Body of pancreas (tissue), 4 donors: ENCODE results near the gene DGCR6L.

Experiments used
- POLR2A ChIP-seq, 3 donors: fragments of 450-650 bp; IDR thresholded peaks; one replicate each; pipeline ENCODE4 v1.6.1; 2016; ENCODE audit warnings: antibody characterized with exemption in 3 of 3, mild to moderate bottlenecking in 2 of 3
- TF ChIP-seq, protein P1 (sequence below), 7 experiments: fragments of 450-650 bp in 4 of 7; fragments of 200-600 bp in 3 of 7; sonication (generic) in 3 of 7; IDR thresholded peaks; one replicate each; pipeline ENCODE4 v1.5.1; 2016 to 2019; ENCODE audit warnings: antibody characterized with exemption in 7 of 7

DNA sequence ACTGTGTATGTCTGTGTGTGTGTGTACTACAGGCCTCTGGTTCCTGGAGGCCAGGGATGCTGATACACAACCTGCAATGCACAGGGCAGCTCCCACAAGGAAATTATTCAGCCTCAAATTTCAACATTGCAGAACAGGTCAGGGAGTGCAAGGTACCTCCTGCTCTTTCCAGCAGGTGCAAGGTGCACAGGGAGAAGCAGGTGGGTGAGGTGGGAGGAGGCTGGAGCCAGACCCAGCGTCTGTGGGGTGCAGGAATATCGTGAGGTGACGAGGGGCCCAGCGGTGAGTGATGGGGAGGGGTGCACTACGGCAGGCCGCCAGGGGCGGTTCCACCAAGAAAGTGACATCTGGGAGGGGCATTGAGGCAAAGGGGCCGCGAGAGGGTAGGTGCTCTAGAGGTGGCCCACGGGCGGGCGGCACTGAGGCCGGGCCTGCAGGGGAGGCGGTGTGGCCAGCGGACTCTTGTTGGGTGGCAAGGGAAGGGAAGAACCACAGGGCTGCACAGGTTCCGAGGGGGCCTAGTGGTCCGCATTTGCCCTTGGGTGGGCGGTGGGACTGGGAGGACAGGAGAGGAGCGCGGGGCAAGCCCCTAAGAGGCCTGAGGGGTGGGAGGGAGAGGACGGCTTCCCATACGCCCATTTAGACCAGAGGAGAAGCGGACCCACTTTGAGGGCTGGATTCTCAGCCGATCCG lies 21.6 kb downstream of the DGCR6L start:
- no peak for TF ChIP-seq POLR2A (IDR thresholded peaks at IDR 0.05)
- TF ChIP-seq, protein P1, sequence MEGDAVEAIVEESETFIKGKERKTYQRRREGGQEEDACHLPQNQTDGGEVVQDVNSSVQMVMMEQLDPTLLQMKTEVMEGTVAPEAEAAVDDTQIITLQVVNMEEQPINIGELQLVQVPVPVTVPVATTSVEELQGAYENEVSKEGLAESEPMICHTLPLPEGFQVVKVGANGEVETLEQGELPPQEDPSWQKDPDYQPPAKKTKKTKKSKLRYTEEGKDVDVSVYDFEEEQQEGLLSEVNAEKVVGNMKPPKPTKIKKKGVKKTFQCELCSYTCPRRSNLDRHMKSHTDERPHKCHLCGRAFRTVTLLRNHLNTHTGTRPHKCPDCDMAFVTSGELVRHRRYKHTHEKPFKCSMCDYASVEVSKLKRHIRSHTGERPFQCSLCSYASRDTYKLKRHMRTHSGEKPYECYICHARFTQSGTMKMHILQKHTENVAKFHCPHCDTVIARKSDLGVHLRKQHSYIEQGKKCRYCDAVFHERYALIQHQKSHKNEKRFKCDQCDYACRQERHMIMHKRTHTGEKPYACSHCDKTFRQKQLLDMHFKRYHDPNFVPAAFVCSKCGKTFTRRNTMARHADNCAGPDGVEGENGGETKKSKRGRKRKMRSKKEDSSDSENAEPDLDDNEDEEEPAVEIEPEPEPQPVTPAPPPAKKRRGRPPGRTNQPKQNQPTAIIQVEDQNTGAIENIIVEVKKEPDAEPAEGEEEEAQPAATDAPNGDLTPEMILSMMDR (IDR thresholded peaks at IDR 0.05), result no peak
